ENCODE data around the gene ATP9A. TPM values are rescaled to one million over a fixed set of nuclear protein-coding genes. Genes with fewer than 3 reads are reported as not detected.
"Not testable (repeated sequence)": the region's sequence is repeated elsewhere in the genome, so short reads cannot be mapped to it uniquely, and the experiment has no call there.

ATP9A gene
- total RNA-seq, 2 experiments from 2014 or later, result 0.58 to 0.65 TPM

DNA sequence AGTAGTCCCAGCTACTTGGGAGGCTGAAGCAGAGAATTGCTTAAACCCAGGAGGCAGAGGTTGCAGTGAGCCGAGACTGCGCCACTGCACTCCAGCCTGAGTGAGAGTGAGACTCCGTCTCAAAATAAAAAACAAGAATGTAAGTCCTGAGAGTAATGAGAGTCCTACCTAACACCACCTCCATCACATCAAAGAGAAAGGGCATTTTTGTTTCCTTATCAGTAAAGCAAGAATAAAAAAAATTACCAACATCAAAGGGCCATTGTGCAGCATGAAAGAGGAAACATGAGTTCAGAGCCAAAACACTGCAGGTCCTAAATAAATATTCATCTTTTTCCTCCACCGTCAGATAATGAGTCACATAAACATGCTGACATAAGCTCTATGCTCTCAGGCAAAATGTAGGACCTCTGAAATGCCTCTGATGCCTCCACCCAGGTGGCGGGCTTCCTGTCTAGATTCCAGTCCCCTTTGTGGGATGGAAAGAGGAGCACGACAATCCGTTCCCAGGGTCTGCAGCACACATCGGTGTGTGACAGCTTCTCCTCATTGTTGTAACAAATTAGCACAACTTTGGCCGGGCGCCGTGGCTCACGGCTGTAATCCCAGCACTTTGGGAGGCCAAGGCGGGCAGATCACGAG lies 7.2 kb downstream of the ATP9A start:
- no peak for ATAC-seq
- no peak overlapping the region for H3K27ac Mint-ChIP-seq
- H3K4me3 Mint-ChIP-seq, result no peak overlapping the region
- TF ChIP-seq, protein P1, sequence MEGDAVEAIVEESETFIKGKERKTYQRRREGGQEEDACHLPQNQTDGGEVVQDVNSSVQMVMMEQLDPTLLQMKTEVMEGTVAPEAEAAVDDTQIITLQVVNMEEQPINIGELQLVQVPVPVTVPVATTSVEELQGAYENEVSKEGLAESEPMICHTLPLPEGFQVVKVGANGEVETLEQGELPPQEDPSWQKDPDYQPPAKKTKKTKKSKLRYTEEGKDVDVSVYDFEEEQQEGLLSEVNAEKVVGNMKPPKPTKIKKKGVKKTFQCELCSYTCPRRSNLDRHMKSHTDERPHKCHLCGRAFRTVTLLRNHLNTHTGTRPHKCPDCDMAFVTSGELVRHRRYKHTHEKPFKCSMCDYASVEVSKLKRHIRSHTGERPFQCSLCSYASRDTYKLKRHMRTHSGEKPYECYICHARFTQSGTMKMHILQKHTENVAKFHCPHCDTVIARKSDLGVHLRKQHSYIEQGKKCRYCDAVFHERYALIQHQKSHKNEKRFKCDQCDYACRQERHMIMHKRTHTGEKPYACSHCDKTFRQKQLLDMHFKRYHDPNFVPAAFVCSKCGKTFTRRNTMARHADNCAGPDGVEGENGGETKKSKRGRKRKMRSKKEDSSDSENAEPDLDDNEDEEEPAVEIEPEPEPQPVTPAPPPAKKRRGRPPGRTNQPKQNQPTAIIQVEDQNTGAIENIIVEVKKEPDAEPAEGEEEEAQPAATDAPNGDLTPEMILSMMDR (IDR thresholded peaks at IDR 0.05), result no peak
- H3K4me1 Mint-ChIP-seq (ENCODE audit: low read depth), result no peaks in the 10 kb centered on the region
- H3K9me3 Mint-ChIP-seq, result no peaks in the 10 kb centered on the region
- ChIA-PET POLR2A (no interaction called here), CTCF (no interaction called here)
- peaks cover 7% of the 10 kb centered on the region for H3K27me3 Mint-ChIP-seq
- intact Hi-C loops (cut with micrococcal nuclease), result no loop called here
- H3K36me3 Mint-ChIP-seq (ENCODE audit: low read depth), result no peaks in the 10 kb centered on the region
- no peak for DNase-seq

GRCh38 chr20:51759769-51760510 lies 8.2 kb downstream of the ATP9A start:
- no peaks in the 10 kb centered on the region for H3K4me1 Mint-ChIP-seq (ENCODE audit: low read depth)
- DNase-seq (no peak), ATAC-seq (no peak)
- TF ChIP-seq, protein P1 (IDR thresholded peaks at IDR 0.05), result no peak
- ChIA-PET CTCF (no interaction called here), POLR2A (no interaction called here)
- no peak overlapping the region for H3K4me3 Mint-ChIP-seq
- H3K36me3 Mint-ChIP-seq (ENCODE audit: low read depth), result no peaks in the 10 kb centered on the region
- intact Hi-C loops (cut with micrococcal nuclease), result no loop called here
- H3K27me3 Mint-ChIP-seq, result peaks cover 3% of the 10 kb centered on the region
- no peak overlapping the region for H3K27ac Mint-ChIP-seq
- H3K9me3 Mint-ChIP-seq, result no peaks in the 10 kb centered on the region

DNA sequence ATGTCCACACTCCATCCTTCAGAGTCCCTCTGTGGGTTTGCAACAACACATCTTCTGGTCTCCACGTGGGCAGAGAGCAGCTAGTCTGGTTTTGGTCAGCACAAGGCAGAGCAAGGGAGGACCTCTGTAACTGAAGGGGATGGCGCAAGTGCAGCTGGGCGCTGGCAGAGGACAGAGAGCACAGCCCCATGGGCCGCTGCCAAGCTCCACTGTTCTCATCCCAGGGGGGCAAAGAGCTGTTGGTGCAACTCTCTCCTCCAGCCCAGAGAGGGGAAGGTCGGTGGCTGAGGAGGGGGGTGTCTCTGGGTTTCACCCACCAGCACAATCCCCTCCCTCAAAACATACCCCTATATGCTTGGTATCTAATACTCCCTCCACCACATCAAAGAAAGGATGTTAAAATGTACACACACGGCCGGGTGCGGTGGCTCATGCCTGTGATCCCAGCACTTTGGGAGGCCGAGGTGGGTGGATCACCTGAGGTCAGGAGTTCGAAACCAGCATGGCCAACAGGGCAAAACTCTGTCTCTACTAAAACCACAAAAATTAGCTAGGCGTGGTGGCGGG lies 9.1 kb downstream of the ATP9A start:
- DNase-seq (no peak), ATAC-seq (no peak)
- TF ChIP-seq, protein P1 (IDR thresholded peaks at IDR 0.05), result no peak
- peaks cover 2% of the 10 kb centered on the region for H3K27me3 Mint-ChIP-seq
- H3K4me3 Mint-ChIP-seq, result no peak overlapping the region
- CTCF ChIA-PET, result no interaction called here
- intact Hi-C loops (cut with micrococcal nuclease), result no loop called here
- H3K27ac Mint-ChIP-seq, result no peak overlapping the region
- no peaks in the 10 kb centered on the region for H3K9me3 Mint-ChIP-seq
- H3K36me3 Mint-ChIP-seq (ENCODE audit: low read depth), result no peaks in the 10 kb centered on the region
- POLR2A ChIA-PET, result interaction anchor here (0.7 kb wide), 1 partner anchor 960 kb away, joined by 3 read pairs; no protein-coding TSS in a partner anchor
- H3K4me1 Mint-ChIP-seq (ENCODE audit: low read depth), result no peaks in the 10 kb centered on the region

GRCh38 chr20:51757226-51757625 lies 11.0 kb downstream of the ATP9A start:
- intact Hi-C loops (cut with micrococcal nuclease), result no loop called here
- no peak for ATAC-seq
- Mint-ChIP-seq H3K36me3 (ENCODE audit: low read depth) (no peaks in the 10 kb centered on the region), H3K4me1 (ENCODE audit: low read depth) (no peaks in the 10 kb centered on the region), H3K27ac (no peak overlapping the region), H3K27me3 (no peaks in the 10 kb centered on the region), H3K9me3 (no peaks in the 10 kb centered on the region), H3K4me3 (no peak overlapping the region)
- POLR2A ChIA-PET, result no interaction called here
- no peak for DNase-seq
- CTCF ChIA-PET, result no interaction called here
- TF ChIP-seq, protein P1 (IDR thresholded peaks at IDR 0.05), result no peak

DNA sequence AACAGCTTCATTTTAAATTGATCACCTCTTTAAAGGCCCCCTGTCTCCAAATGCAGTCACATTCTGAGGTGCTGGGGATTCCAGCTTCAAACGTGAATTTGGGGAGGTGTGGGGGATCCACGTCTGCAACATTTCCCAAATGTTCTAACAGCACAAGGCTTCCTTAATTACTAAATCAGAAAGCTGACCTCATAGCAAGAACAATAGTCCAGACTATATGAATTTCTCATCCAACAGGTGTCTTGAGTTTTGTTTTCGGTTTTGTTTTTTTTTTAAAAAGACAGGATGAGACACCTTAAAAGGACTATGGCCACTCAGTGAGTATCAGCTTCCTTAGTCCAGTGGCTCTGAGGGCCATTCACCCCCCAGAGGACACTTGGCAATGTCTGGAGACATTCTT lies 11.5 kb downstream of the ATP9A start:
- H3K27ac Mint-ChIP-seq, result no peak overlapping the region
- H3K9me3 Mint-ChIP-seq, result no peaks in the 10 kb centered on the region
- H3K4me3 Mint-ChIP-seq, result no peak overlapping the region
- H3K36me3 Mint-ChIP-seq (ENCODE audit: low read depth), result no peaks in the 10 kb centered on the region
- DNase-seq, result no peak
- no peaks in the 10 kb centered on the region for H3K27me3 Mint-ChIP-seq
- ATAC-seq, result no peak
- H3K4me1 Mint-ChIP-seq (ENCODE audit: low read depth), result no peaks in the 10 kb centered on the region
- TF ChIP-seq, protein P1 (IDR thresholded peaks at IDR 0.05), result no peak
- POLR2A ChIA-PET, result no interaction called here
- intact Hi-C loops (cut with micrococcal nuclease), result no loop called here
- CTCF ChIA-PET, result no interaction called here

- H3K27ac Mint-ChIP-seq; H3K27me3 Mint-ChIP-seq; intact Hi-C loops (cut with micrococcal nuclease); DNase-seq; H3K36me3 Mint-ChIP-seq (ENCODE audit: low read depth); H3K9me3 Mint-ChIP-seq; POLR2A ChIA-PET; ATAC-seq; H3K4me3 Mint-ChIP-seq; H3K4me1 Mint-ChIP-seq (ENCODE audit: low read depth): not testable (repeated sequence)
- CTCF ChIA-PET, result interaction anchor here (1.0 kb wide), 1 partner anchor 52 kb away, joined by 3 read pairs; no protein-coding TSS in a partner anchor
Observed at GRCh38 chr20:51753220-51753619, 15.0 kb downstream of the ATP9A start.

All from activated CD8-positive, alpha-beta T cell treated with anti-CD3 and anti-CD28 coated beads for 36 hours (primary cell).